ENCODE measurements around the gene SMARCD2.
"Not testable (repeated sequence)": the region's sequence is repeated elsewhere in the genome, so short reads cannot be mapped to it uniquely, and the experiment has no call there.

SMARCD2 gene

GRCh38 chr17:63800783-63801182 lies 41.7 kb downstream of the SMARCD2 start:
- no peak for TF ChIP-seq CTCF (IDR thresholded peaks at IDR 0.05; ENCODE audit: control extremely low read depth, extremely low read depth, low read depth, missing control alignments)
- CTCF ChIA-PET: no interaction called here
- POLR2A ChIA-PET: no interaction called here
- no peak for DNase-seq (ENCODE audit: extremely low spot score)

GRCh38 chr17:63798572-63799106 lies 43.8 kb downstream of the SMARCD2 start:
- ChIA-PET CTCF (interaction anchor here (1.0 to 2.0 kb wide), 7 partner anchors 11 to 36 kb away, joined by 3 to 6 read pairs (median 4); no protein-coding TSS in a partner anchor), POLR2A (no interaction called here)

GRCh38 chr17:63796375-63796774 lies 46.1 kb downstream of the SMARCD2 start:
- DNase-seq (ENCODE audit: extremely low spot score); POLR2A ChIA-PET: not testable (repeated sequence)
- CTCF ChIA-PET: interaction anchor here (1.0 kb wide), 1 partner anchor 10 kb away, joined by 4 read pairs; no protein-coding TSS in a partner anchor

More at GRCh38 chr17:63798572-63799106, 43.8 kb downstream of the SMARCD2 start:
- DNase-seq (ENCODE audit: extremely low spot score): no peak
- TF ChIP-seq CTCF (IDR thresholded peaks at IDR 0.05; ENCODE audit: control extremely low read depth, extremely low read depth, low read depth, missing control alignments): no peak

- no peak for TF ChIP-seq CTCF (IDR thresholded peaks at IDR 0.05; ENCODE audit: control extremely low read depth, extremely low read depth, low read depth, missing control alignments)
- ChIA-PET CTCF (interaction anchor here (0.8 to 1.4 kb wide), 2 partner anchors 11 to 12 kb away, joined by 3 to 4 read pairs; no protein-coding TSS in a partner anchor), POLR2A (no interaction called here)
- no peak for DNase-seq (ENCODE audit: extremely low spot score)
Measured at GRCh38 chr17:63792055-63792729, 50.3 kb downstream of the SMARCD2 start.

GRCh38 chr17:63790057-63790456 lies 52.4 kb downstream of the SMARCD2 start:
- no peak for TF ChIP-seq CTCF (IDR thresholded peaks at IDR 0.05; ENCODE audit: control extremely low read depth, extremely low read depth, low read depth, missing control alignments)
- no peak for DNase-seq (ENCODE audit: extremely low spot score)
- ChIA-PET POLR2A (interaction anchor here (0.7 kb wide), 1 partner anchor 39 kb away, joined by 11 read pairs; no protein-coding TSS in a partner anchor), CTCF (interaction anchor here (1.3 to 2.0 kb wide), 2 partner anchors 12 to 14 kb away, joined by 4 to 8 read pairs; no protein-coding TSS in a partner anchor)

GRCh38 chr17:63786971-63787711 lies 55.3 kb downstream of the SMARCD2 start:
- CTCF ChIA-PET: interaction anchor here (1.3 to 1.7 kb wide), 3 partner anchors 9 to 51 kb away, joined by 3 to 4 read pairs (median 4); no protein-coding TSS in a partner anchor
- POLR2A ChIA-PET: no interaction called here
- TF ChIP-seq CTCF (IDR thresholded peaks at IDR 0.05; ENCODE audit: control extremely low read depth, extremely low read depth, low read depth, missing control alignments): no peak
- no peak for DNase-seq (ENCODE audit: extremely low spot score)
